Hepatocyte (in vitro differentiated cells): ENCODE data around the gene NDUFA6. TPM values are rescaled to one million over a fixed set of nuclear protein-coding genes. Genes with fewer than 3 reads are reported as not detected.

ENCODE experiments used
- DNase-seq: peaks from one replicate; pipeline ENCODE4 v3.0.0-alpha.2; 2016; ENCODE audit warnings: low spot score
- H2AFZ ChIP-seq: fragments of 200-600 bp; sonication (generic); 2 replicates; pipeline ENCODE4 v1.6.0; 2016; ENCODE audit warnings: antibody characterized with exemption, mild to moderate bottlenecking
- H3K27ac ChIP-seq: fragments of 200-600 bp; sonication (generic); 2 replicates; pipeline ENCODE4 v1.5.1; 2016; ENCODE audit warnings: mild to moderate bottlenecking
- H3K27me3 ChIP-seq: fragments of 200-600 bp; sonication (generic); 2 replicates; pipeline ENCODE4 v1.6.1; 2016
- H3K36me3 ChIP-seq: fragments of 200-600 bp; sonication (generic); replicated peaks from 2 replicates; pipeline ENCODE4 v1.5.1; 2016; ENCODE audit warnings: low read depth; ENCODE audit not compliant: insufficient read depth
- H3K4me1 ChIP-seq: fragments of 200-600 bp; sonication (generic); 2 replicates; pipeline ENCODE4 v1.5.1; 2016; ENCODE audit warnings: mild to moderate bottlenecking, moderate library complexity; ENCODE audit not compliant: insufficient read depth
- H3K4me2 ChIP-seq: fragments of 200-600 bp; sonication (generic); 2 replicates; pipeline ENCODE4 v1.6.0; 2016
- H3K4me3 ChIP-seq: fragments of 200-600 bp; sonication (generic); 2 replicates; pipeline ENCODE4 v1.5.1; 2016; ENCODE audit warnings: mild to moderate bottlenecking
- H3K79me2 ChIP-seq: fragments of 200-600 bp; sonication (generic); 2 replicates; pipeline ENCODE4 v1.6.0; 2017; ENCODE audit warnings: mild to moderate bottlenecking
- H3K9me2 ChIP-seq: fragments of 200-600 bp; sonication (generic); replicated peaks from 2 replicates; pipeline ENCODE4 v1.6.0; 2017; ENCODE audit warnings: mild to moderate bottlenecking; ENCODE audit not compliant: insufficient read depth
- H3K9me3 ChIP-seq: fragments of 200-600 bp; sonication (generic); 2 replicates; pipeline ENCODE4 v1.5.1; 2016; ENCODE audit warnings: low read depth, mild to moderate bottlenecking
- H4K20me1 ChIP-seq: fragments of 200-600 bp; sonication (generic); 2 replicates; pipeline ENCODE4 v1.6.0; 2016; ENCODE audit warnings: mild to moderate bottlenecking; ENCODE audit not compliant: insufficient read depth, poor library complexity, severe bottlenecking
- CTCF ChIP-seq: fragments of 200-600 bp; sonication (generic); IDR thresholded peaks from 2 replicates; pipeline ENCODE4 v1.5.1; 2016; ENCODE audit warnings: antibody characterized with exemption, mild to moderate bottlenecking; ENCODE audit not compliant: poor library complexity
- EZH2 ChIP-seq: fragments of 200-600 bp; sonication (generic); IDR thresholded peaks from 2 replicates; pipeline ENCODE4 v1.6.1; 2016; ENCODE audit warnings: antibody characterized with exemption, mild to moderate bottlenecking, borderline replicate concordance
- EZH2phosphoT487 ChIP-seq: fragments of 200-600 bp; sonication (generic); IDR thresholded peaks from one replicate; pipeline ENCODE4 v1.6.1; 2018; ENCODE audit warnings: antibody characterized with exemption, mild to moderate bottlenecking, low read depth, moderate library complexity; ENCODE audit not compliant: unreplicated experiment, severe bottlenecking
- WGBS: methylation state at CpG from one replicate; pipeline ENCODE4 v1.1.6; 2016; ENCODE audit warnings: low lambda C conversion rate; ENCODE audit errors: missing lambda C conversion rate; 5-methylcytosine and 5-hydroxymethylcytosine counted together
- polyA plus RNA-seq: library from polyadenylated mRNA; unstranded; fragments of >200 nt; fragmentation: Nextera tagmentation; extraction: Ambion mirVana; gene quantifications from 2 replicates; pipeline ENCODE4 v1.2.1, GENCODE V29; 2016
- total RNA-seq: library from RNA; depleted of rRNA; stranded (reverse); fragments of >200 nt; gene quantifications from 2 replicates; pipeline ENCODE4 v1.2.3, GENCODE V29; 2014

Gene NDUFA6
- total and polyA plus RNA-seq, 2 experiments from 2014 or later = 97.4 to 183 TPM

DNA sequence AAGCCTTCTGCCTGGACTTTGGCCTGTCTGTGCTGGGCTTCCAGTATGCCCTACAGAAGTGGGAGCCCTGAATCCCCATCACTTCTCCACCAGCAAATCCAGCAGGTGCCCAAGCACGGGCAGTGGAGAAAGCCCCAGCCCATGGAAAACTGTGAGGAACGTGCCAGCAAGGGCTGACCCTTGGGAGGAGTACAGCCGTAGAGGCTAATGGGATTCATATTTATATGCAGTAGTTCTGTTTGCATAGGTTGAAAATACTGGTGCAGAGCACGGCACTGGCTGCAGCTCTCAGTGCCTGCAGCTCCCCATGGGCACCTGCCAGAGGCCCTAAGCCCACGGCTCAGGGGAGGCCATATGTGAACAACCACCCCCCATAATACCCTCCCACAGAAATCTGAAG lies 30.1 kb downstream of the NDUFA6 start:
- Histone ChIP-seq H3K9me3 (no peaks in the 10 kb centered on the region), H3K27ac (no peak overlapping the region), H3K4me3 (no peak overlapping the region), H3K36me3 (no peaks in the 10 kb centered on the region), H3K27me3 (no peaks in the 10 kb centered on the region), H3K4me2 (no peak overlapping the region), H4K20me1 (no peaks in the 10 kb centered on the region), H3K4me1 (no peaks in the 10 kb centered on the region), H3K9me2 (no peaks in the 10 kb centered on the region), H2AFZ (no peak overlapping the region), H3K79me2 (no peaks in the 10 kb centered on the region)
- WGBS = 92% methylated on average over 5 of the region's 5 CpGs
- TF ChIP-seq CTCF = no peak
- no peak for TF ChIP-seq EZH2
- TF ChIP-seq EZH2phosphoT487 = no peak
- DNase-seq = no peak

DNA sequence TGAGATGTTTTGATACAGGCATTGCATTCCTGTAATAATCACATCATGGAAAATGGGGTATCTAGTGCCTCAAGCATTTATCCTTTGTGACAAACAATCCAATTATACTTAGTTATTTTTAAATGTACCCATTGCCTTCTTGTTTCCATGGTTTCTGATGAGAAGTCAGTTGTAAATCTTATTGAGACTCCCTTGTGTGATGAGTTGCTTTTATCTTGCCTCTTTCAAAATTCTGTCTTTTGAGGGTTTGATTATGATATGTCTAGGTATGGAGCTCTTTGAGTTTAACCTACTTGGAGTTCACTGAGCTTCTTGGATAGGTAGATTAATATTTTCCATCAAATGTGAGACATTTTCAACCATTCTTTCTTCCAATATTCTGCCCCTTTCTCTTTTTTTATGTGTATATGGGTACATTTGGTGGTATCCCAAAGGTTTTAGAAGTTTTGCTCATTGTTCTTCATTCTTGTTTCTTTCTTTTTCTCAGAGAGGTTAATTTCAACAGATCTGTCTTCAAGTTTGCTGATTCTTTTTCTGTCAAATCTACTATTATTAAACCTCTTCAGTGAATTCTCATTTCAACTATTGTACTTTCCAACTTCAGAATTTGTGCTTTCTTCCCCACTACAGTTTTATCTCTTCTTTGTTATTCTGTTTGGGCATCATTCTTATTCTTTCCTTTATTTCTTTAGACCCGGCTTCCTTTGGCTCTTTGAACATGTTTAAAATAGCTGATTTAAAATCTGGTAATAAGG lies 33.6 kb downstream of the NDUFA6 start:
- H2AFZ ChIP-seq = no peak overlapping the region
- no peak overlapping the region for H3K4me3 ChIP-seq
- no peak overlapping the region for H3K4me2 ChIP-seq
- WGBS = 100% methylated on average over 1 of the region's 1 CpG
- no peaks in the 10 kb centered on the region for H3K4me1 ChIP-seq
- TF ChIP-seq EZH2 (no peak), EZH2phosphoT487 (no peak), CTCF (no peak)
- H3K9me2 ChIP-seq = no peaks in the 10 kb centered on the region
- no peaks in the 10 kb centered on the region for H3K27me3 ChIP-seq
- no peaks in the 10 kb centered on the region for H3K9me3 ChIP-seq
- no peak overlapping the region for H3K27ac ChIP-seq
- H3K36me3 ChIP-seq = no peaks in the 10 kb centered on the region
- H4K20me1 ChIP-seq = no peaks in the 10 kb centered on the region
- H3K79me2 ChIP-seq = no peaks in the 10 kb centered on the region
- DNase-seq = no peak

- Histone ChIP-seq H3K9me3 (no peaks in the 10 kb centered on the region), H3K79me2 (no peaks in the 10 kb centered on the region), H3K27me3 (no peaks in the 10 kb centered on the region), H2AFZ (no peak overlapping the region), H3K9me2 (no peaks in the 10 kb centered on the region), H3K27ac (no peak overlapping the region), H3K4me3 (no peak overlapping the region), H4K20me1 (no peaks in the 10 kb centered on the region), H3K36me3 (no peaks in the 10 kb centered on the region), H3K4me2 (no peak overlapping the region), H3K4me1 (no peaks in the 10 kb centered on the region)
- WGBS = 85% methylated on average over 3 of the region's 3 CpGs
- TF ChIP-seq EZH2phosphoT487 (no peak), EZH2 (no peak), CTCF (no peak)
- DNase-seq = no peak
These were observed 37.8 kb downstream of the NDUFA6 start for GRCh38 chr22:42052765-42053164.
